GM21447 (cell line): Measurements from ENCODE around the gene QPRT.
A peak's percentile ranks its signal among the peaks of the same experiment; 100 is the strongest.
"Not testable (repeated sequence)": the region's sequence is repeated elsewhere in the genome, so short reads cannot be mapped to it uniquely, and the experiment has no call there.

Source experiments
- ATAC-seq: cut with Tn5 transposase; IDR thresholded peaks from one replicate; pipeline ENCODE4 v1.9.1; 2021; ENCODE audit not compliant: unreplicated experiment

The QPRT gene

DNA sequence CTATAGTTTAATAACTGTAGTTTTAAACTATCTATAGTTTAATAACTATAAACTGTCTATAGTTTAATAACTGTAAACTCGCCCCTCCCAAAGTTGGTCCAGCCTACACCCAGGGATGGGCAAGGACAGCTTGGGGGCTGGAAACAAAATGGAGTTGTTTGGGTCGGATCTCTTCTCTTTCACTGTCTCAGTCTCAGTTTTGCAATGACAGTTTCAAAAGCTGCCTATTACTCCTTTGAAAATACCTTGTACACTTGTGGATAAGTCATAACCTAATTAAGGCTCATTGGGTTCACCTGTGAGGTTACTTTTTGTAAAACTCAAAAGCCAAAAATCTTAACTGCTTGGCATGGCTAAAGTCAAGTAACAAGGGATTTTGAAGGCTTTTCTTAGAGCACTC, 35.4 kb downstream of the QPRT start:
- no peak for ATAC-seq

DNA sequence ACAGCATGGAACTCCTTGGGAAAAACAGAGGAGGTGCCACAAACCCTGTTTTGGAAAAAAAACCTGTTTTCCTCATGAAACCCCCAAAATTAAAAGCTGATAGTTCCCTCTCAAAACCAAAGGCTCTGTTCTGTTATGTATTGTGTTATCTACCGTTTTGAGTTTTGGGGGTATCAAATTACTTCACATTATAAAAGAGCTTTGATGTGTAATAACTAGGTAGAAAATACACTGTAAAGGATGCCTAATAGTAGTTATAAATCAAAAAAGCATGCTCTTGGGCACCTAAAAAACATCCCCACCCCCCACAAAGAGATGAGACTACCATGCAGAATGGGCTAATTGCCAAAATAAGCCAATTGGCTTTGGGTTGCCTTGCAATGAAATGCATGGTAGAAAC, 36.0 kb downstream of the QPRT start:
- no peak for ATAC-seq

DNA sequence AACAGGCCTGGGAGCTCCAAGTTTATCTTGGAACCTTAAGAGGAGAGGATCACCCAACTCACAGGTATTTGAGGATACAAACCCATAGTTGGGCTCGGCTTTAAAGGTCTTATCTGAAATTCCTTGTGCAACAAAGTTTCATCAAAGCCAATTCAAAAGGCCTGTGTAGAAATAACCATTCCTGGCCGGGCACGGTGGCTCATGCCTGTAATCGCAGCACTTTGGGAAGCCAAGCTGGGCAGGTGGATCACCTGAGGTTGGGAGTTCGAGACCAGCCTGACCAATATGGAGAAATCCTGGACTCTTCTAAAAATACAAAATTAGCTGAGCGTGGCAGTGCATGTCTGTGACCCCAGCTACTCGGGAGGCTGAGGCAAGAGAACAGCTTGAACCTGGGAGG, 38.1 kb downstream of the QPRT start:
- ATAC-seq: no peak

DNA sequence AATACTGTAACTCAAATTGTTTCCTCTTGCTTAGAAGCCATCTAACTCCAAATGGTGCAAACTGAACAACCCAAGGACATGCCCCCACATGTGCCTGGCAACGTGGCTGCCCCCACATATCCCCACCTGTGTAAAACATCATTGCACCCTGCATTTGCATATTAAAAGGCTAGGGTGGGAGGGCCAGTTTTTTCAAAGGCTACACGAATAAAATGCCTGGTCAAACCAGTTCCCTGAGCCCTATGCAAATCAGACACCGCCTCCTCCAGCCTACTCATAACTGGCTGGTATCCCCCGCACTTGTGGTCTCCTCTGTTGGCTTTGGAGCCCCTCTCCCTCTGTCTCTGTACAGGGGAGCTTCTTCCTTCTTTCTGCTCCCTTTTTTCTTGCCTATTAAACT, 40.1 kb downstream of the QPRT start:
- ATAC-seq: no peak

DNA sequence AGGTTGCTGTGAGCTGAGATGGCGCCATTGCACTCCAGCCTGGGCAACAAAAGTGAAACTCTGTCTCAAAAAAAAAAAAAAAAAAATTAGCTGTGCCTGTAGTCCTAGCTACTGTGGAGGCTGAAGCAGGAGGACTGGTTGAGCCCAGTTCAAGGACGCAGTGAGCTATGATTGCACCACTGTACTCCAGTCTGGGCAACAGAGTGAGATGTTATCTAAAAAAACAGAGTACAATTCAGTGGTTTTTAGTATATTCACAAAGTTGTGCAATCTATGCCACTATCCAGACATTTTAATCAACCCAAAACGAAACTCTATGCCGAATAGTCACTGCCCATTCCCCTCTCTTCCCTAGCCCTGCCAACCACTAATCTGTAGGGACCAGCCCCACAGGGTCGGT, 41.7 kb downstream of the QPRT start:
- no peak for ATAC-seq

GRCh38 chr16:29721167-29721879, 42.3 kb downstream of the QPRT start:
- not testable (repeated sequence) for ATAC-seq

GRCh38 chr16:29726845-29727377, 47.9 kb downstream of the QPRT start:
- ATAC-seq: no peak

GRCh38 chr16:29727452-29727851, 48.5 kb downstream of the QPRT start:
- no peak for ATAC-seq

- no peak for ATAC-seq
These were observed 50.1 kb downstream of the QPRT start for GRCh38 chr16:29729116-29729521.

DNA sequence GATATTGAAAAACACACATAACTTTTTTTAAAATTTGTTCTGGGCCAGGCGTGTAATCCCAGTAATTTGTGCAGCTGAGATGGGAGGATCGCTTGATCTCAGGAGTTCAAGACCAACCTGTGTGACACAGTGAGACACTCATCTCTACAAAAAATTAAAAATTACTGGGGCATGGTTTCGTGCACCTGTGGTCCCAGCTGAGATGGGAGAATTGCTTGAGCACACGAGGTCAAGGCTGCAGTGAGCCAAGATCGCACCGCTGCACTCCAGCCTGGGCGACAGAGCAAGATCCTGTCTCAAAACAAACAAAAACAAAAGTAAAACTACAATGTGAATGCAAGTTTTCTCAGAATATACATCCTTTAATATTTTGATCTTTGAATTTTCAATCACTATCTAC, 51.7 kb downstream of the QPRT start:
- no peak for ATAC-seq

DNA sequence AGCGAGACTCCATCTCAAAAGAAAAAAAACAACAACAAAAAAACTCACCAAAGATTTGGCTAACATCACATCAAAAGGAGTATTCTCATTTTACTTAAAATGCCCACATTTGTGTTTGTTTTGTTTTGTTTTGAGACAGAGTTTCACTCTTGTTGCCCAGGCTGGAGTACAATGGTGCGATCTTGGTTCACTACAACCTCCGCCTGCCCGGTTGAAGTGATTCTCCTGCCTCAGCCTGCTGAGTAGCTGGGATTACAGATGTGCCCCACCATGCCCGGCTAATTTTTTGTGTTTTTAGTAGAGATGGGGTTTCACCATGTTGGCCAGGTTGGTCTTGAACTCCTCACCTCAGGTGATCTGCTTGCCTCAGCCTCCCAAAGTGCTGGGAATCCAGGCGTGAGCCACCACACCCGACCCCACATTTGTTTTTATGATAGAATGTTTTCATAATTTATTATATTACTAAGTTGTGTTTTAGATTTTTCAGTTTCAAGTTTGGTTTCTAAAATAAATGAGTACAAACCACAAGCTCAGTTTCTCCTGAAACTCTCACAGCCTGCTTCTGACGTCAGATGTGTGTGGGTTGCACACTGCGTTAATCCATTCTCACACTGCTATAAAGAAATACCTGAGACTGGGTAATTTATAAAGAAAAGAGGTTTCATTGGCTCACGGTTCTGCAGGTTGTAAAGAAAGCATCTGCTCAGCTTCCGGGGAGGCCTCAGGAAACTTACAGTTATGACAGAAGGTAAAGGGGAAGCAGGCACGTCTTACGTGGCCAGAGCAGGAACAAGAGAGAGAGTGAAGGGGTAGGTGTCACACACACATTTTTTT, 53.0 kb downstream of the QPRT start:
- peak; percentile 78 for ATAC-seq

GRCh38 chr16:29734786-29735185, 55.8 kb downstream of the QPRT start:
- no peak for ATAC-seq

- ATAC-seq: no peak
These were observed 57.1 kb downstream of the QPRT start for GRCh38 chr16:29736112-29736511.

GRCh38 chr16:29736764-29737163, 57.8 kb downstream of the QPRT start:
- no peak for ATAC-seq

GRCh38 chr16:29737713-29738112, 58.7 kb downstream of the QPRT start:
- ATAC-seq: no peak

- peak; percentile 81 for ATAC-seq
These were observed 59.5 kb downstream of the QPRT start for GRCh38 chr16:29738514-29738913.

DNA sequence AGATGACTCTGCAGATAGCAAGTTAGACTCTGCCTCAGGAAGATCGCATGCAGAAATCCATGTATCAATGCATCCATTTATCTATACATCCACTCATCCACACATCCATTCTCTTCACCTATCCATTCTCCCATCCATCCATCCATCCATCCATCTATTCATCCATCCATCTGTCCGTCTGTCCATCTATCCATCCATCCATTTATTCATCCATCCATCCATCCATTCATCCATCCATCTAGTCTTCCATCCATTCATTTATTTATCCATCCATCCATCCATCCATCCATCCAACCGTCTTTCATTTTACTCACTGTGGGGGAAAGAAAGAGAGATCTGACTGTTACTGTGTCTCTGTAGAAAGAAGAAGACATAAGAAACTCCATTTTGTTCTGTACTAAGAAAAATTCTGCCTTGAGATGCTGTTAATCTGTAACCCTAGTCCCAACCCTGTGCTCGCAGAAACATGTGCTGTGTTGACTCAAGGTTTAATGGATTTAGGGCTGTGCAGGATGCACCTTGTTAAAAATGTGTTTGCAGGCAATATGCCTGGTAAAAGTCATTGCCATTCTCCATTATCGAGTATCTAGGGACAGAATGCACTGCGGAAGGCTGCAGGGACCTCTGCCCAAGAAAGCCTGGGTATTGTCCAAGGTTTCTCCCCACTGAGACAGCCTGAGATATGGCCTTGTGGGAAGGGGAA, 61.1 kb downstream of the QPRT start:
- not testable (repeated sequence) for ATAC-seq

GRCh38 chr16:29740630-29741015, 61.6 kb downstream of the QPRT start:
- ATAC-seq: not testable (repeated sequence)

GRCh38 chr16:29742683-29743275, 63.8 kb downstream of the QPRT start:
- no peak for ATAC-seq

DNA sequence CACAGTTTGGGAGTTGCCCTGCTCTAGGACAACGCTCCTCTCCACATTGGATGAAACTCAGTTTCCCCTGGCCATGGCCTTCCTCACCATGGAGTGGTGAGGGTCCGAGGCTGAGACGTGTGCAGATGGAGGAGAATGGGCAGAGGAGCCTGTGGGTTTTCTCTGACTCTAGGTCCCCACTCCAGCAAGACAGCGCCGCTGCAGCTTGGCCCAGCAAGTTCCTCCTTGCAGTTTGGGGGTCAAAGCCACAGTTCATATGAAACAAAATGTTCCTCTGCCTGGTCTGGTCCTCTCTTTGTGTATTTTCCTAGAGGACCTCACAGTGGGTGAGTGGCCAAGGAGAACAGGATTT, 64.5 kb downstream of the QPRT start:
- ATAC-seq: no peak

GRCh38 chr16:29743827-29744531, 65.0 kb downstream of the QPRT start:
- no peak for ATAC-seq
